ENCODE data around the gene DPYSL4.

Gene DPYSL4

DNA sequence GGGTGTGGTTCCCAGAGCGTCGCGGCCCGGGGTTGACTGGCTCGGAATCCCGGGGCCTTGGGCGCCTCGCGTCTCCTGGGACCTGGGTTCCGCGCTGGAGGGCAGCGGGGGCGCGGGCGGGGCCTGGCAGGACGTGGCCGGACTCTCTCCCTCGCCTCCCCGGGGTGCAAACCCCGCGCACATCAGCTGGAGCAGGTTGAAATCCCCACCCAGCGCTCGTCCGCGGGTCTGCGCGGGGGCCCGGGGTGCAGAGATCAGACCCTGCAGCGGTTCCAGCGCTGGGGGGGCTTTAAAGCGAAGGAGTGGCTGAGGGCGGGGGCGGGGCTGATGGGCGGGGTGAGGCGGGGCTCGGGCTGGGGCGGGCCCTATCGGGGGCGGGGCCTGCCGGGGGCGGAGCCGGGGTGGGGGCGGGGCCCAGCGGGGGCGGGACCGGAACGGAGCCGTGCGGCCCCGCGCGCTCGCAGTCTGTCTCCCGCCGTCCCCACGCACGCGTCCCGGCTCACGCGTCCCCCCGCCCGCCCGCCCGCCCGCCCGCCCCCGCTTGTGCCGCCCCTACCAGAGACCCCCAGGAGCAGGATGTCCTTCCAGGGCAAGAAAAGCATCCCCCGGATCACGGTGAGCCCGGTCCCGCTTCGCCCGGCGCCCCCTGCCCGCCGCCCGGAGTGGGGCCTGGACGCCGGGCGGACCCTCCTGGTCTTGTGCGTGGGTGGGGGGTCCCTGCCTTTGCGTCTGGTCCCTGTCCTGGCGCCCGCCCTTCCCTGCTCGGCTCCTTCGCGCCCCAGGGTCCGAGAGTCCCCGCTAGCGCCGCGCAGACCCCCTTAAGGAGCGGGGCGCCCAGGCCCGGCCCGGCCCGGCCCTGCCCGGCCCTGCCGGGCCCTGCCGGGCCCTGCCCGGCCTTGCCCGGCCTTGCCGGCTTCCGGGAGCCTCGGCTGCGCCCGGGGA lies at the start of gene DPYSL4:
Gene DPYSL4 (plus strand): TSS at position 461 of the 942 bp plus-strand sequence. CDS start 116 bp downstream, at position 577.
- DNase-seq = peak; percentile 56

DNA sequence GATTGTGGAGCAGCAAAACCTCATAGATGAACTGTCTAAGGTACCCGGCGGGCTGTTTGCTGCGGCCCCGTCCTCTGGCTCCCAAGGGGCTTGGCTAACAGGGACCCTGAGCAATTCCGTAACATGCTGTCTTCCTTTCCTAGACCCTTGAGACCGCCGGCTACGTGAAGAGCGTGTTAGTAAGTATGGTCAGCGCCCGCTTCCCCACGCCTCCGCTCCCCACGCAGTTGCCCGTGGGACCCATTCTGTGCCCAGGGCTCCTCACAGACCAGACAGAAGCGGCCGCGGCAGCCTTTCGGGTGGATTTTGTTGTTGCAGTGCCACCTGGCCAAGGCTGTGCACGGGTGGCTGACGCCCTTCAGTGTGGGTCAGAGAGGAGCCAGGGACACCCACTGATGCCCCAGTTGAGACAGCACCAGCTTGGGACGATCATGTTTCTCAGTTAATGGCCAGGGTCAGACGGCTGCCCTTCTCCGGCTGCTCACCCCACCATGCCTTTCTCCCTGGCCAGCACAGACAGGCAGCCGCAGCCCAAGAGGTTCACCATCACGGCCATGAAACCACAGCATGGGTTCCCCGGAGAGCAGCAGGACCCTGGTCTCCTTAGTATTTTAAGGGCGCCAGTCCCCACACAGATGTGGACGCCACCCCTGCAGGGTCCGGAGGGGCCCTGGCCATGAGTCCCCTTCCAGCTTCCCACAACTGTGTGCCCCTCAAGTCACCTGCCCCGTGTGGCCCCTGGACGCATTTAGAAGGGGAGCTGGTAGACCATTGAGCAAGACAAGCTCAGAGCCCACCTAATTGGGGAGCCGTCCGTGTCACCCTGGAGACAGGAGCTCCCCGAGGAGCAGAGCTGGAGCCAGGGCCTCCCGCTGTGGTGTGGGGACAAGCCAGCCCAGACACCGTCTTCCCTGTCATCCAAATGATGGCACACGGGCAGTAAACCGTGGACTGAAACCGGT lies 49.4 kb upstream of the DPYSL4 start:
- DNase-seq = no peak

DNA sequence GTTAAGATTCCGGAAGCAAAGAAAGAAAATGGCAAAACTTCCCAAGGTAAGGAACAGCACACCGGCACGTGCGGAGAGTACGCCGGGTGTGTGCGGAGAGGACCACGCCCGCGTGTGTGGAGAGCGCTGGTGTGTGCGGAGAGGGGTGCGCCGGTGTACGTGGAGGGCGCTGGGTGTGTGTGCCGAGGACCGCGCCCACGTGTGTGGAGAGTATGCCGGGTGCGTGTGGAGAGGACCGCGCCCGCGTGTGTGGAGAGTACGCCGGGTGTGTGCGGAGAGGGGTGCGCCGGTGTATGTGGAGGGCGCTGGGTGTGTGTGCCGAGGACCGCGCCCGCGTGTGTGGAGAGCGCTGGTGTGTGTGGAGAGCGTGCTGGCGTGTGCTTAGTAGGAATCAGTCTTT lies 48.6 kb upstream of the DPYSL4 start:
- DNase-seq = no peak

DNA sequence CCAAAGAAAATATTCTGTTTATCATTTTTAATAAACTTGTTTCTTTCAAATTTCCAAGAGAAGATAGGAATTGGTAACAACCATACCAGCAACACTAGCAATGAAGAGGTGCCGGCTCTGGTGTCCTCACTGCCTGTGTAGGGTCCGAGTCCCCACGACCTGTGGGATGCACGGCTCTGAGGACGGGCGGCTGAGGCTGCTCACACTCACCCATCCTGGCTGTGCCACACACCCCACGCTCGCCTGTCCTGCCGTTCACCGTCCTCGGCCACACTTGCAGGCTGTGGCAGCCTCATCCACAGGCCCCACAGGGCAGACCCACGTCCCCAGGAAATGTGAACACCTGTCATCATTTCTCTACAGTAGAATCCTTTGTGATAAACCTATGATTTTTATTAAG lies 48.2 kb upstream of the DPYSL4 start:
- no peak for DNase-seq

DNA sequence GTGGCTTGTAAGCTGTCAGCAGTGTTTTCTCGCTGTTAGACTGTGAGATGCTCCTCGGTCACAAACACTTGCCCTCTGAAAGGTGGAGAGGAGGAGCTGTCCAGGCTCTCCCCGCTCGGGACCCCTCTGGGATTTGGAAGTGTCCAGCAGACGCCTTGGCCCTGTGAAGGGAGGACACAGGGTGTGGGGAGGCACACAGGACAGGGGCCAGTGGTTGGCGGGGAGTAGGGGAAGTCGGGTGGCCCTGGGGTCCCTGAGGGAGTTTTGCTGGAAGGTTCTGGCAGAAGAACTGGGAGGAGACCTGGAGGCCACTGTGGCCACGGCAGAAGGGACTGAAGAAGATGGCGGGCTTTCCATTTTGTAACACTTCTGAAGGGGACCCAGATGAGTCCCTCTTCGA lies 47.2 kb upstream of the DPYSL4 start:
- DNase-seq = no peak

DNA sequence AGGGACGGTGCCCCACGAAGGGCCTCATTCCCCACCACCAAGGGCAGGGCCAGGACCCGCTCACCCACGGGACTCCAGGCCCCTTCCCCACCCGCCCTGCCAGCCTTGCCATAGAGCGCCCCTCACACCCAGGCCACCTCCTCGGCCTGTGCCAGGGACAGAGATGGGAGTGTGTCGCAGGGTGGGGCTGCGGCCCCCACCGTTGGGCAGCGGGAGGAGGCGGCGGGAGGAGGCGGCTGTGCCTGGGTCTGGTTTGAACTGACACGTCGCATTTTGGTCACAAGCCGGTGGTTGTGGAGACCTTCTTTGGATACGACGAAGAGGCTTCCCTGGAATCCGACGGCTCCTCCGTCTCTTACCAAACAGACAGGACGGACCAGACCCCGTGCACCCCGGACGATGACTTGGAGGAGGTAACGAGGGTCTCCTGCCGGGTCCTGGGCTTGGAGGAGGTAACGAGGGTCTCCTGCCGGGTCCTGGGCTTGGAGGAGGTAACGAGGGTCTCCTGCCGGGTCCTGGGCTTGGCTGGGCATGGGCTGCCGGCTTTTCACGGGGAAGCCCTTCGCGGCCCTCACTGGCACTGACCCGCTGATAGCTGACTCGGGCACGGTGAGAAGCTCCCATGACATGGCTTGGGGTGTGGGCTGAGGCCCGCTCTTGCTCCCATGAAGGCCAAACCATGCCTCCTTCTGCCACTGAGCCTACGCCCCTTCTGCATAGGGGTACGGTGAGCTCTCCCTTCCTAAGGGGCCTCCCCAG lies 46.4 kb upstream of the DPYSL4 start:
- DNase-seq = no peak

DNA sequence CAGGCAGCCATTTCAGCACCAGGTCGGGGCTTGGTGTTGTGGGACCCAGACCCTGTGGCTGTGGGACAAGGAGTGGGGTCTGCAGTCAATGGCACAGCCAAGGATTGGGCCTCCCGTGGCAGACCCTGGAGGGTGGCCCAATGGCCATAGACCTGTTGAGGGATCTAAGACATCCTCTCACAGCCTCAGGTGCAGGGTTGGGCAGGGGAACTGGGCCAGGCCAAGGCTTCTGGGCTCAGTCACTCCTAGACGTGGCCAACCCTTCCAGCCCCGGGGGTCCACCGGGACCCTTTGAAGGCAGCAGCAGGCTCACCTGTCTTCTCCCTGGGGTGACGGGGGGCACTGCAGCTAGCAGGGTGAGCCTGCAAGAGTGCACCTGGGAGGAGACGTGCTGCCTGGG lies 45.7 kb upstream of the DPYSL4 start:
- DNase-seq = no peak

DNA sequence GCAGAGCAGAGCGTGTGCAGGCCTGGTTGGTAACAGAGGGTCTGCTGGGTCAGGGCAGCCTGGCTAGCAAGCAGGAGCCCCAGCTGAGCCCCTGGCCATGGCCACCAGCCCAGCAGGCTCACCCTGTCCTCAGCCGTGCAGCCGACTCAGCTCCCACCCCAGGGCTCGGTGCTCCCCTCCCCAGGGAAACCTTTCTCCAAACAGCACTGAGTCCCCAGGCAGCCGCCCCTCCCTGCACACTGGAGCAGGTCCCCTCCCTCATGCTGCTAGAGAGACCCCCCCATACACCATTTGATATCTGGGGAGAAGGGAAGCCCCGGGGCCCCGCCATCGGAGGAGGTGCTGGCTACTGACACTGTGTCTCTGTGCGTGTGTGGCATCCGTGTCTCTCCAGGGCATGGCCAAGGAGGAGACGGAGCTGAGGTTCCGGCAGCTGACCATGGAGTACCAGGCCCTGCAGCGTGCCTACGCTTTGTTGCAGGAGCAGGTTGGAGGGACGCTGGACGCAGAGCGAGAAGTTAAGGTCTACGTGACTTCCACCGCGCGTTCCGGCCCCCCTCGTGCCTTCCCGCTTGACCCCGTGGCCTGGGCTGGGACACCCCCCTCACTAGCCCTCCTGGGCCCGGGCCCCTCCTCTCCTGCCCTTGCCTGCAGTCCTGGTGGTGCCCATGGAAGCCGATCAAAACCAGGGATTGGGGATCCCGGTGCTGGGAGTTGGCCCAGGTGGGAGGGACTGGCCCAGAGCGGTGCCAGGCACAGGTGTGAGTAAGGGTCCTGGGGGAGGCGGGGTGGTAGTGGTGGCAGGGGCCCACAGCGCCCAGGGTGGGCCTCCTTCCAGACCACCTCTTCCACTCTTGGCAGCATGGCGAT lies 45.0 kb upstream of the DPYSL4 start:
- DNase-seq = no peak

DNA sequence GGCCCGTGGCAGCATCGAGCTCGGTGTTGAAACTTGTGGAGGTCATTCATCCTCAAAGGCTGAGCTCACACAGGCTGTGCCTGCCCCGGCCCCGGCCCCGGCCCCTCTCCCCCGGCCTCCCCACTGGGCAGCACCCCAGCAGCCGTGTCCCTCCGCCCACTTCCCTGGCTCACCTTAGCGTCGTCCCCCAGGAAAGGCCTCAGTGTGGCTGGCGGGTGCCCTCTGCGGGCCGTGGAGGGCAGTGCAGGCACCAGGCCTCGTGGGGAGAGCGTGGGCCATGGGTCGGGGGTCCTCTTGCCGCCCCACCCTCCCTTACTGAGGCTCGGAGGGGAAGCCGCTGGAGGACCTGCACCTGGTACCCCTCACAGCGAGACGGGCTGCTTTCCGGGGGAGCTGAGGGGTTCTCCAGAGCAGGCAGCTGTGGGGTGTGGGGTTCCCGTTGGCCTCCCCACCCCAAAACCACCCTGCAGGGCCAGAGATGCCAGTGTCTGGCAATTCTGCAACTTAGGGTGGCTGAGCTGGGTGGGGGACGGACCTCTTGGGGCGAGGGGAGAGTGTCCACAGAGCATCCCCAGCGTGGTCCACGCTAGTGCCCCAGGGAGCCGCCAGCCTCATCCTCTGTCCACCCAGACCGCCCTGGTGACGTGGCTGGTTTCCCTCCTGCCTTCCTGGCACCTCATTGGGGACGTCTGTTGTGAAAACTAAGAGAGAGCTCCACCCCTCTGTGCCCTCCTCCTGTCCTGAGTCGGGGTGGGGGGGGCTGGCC lies 44.2 kb upstream of the DPYSL4 start:
- peak; percentile 68 for DNase-seq

DNA sequence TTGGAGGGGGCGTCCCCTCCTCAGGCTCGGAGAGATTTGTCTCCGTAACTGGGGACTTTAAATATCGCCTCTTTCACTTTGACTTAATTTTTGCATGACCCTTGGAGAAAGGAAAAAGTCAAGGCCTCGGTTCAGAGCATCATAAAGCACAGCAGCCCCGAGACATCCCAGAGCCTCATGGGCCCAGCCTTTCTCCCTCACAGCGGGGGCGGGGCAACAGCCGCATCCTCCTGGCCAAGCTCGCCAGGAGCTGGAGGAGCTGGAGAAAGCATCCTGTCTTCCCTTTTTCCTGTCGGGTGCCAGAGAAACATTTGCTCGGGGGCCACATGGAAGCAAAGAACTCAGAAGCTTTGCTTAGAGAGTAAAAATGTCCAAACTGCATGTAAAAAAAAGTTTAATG lies 43.6 kb upstream of the DPYSL4 start:
- DNase-seq = no peak

DNA sequence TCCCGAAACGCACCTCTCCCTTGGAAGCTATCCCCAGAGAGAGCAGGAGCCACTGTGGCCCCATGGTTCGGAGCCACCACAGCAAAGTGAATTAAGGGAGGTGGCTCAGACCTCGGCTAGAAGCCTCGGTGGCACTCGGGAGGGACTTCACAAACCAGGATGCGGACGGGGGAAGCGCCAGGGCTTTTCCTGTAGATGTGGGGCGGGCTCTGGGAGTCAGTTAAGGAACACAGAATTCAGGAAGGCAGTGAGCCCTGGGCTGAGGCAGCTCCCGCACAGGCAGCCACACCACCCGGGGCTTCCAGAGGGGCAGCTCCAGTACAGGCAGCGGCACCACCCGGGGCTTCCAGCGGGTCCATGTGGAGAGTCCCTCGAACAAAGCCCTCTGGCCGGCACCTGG lies 42.7 kb upstream of the DPYSL4 start:
- no peak for DNase-seq

DNA sequence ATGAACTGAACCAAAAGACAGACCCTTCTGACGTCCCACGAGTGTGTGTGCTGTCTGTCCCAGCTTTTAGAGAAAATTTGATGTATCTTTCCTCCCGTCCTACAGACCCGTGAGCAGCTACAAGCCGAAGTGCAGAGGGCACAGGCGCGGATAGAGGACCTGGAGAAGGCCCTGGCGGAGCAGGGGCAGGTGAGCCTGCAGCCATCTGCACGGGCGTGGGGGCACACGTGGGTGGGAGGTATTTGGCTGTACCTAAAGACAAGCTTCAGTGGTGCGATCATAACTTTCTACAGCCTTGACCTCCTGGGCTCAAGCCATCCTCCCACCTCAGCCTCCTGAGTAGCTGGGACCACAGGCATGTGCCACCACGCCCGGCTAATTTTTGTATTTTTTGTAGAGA lies 41.7 kb upstream of the DPYSL4 start:
- DNase-seq = no peak

DNA sequence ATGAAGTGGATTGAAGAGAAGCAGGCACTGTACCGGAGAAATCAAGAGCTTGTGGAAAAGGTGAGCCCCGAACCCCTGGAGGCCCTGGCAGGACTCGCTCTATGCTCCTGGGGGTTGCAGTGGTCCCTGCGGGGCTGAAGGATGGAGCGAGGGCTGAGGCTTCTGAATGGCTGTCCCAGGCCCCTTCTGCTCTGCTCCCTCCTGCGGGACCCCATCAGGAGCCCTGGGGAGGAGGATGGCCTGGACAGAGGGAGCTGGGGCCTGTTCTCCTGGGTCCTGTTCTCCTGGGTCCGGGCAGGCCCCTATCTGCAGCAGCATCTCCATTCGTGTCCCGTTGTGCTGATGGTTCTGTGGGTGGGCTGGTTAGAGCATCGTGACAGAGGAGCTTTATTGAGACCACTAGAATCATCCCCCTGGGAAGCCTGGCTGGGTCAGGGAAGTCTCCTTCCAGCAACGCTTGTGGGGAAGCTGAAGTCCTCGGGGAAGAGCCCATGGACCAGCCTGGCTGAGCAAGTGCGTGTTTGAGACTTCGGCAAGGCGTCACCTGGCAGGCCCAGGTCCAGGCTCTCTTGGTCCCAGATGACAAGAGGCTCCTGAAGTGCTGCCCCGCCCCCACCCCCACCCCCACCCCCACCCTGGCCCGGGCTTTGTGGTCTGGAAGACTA lies 41.1 kb upstream of the DPYSL4 start:
- DNase-seq = no peak

DNA sequence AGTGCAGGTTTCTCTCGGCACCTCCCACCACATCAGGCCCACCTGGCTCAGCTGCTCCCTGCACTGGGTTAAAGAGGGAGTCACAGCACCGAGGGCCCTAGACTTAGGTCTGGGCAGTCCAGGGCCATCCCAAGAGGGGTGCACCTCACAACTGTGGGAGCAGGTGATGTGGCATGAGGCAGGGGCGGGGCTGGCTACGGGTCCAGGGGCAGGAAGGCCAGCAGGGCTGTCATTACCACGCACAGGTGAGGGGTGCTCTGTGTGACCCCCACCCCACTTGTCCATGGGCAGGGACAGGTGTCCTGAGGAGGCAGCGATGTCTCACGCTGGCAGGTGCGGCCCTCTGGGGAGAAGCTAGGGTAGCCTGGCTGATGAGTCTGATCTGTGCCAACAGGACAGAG lies 40.5 kb upstream of the DPYSL4 start:
- DNase-seq = no peak

DNA sequence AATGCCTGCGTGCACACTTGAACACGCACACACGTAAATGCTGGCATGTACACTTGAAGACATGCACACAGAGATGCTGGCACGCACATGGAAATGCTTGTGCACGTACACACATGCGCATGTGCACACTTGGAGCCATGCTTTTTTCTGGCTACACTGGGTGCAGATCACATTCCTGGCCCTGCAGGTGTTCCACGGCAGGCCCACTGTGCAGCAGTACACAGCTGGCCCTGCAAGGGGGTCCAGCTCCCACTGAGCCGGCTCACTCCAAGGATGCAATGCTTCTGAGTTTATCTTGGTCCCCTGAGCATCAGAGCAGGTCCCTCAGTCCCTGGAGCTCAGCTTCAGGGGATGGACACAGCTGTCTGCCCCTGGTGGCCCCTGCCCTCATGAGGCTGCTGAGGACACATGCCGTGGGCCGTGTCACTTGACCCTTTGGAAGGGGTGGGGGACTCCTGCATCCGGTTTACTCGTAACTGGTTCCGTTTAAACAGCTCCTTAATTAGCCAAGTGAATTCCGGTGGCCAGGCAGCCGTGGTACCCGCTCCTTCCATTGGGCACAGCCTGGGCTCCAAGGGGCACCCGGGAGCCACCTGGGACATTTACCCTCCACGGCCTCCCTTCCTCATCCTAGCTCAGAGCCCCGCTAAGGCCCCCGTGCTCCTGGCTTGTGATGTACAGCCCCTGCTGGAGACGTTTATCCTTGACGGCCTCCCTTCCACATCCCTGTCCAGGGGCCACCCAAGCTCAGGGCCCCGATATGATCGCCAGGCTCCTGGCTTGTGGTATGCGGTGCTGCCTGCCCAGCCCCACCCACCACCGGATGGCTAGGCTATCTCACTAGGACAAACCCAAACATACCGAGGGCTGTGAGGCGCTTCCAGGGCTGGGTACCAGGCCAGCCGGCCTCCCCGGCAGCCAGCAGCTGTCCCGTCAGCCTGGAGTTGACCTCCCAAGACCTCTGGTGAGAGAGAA lies 39.5 kb upstream of the DPYSL4 start:
- DNase-seq = no peak

DNA sequence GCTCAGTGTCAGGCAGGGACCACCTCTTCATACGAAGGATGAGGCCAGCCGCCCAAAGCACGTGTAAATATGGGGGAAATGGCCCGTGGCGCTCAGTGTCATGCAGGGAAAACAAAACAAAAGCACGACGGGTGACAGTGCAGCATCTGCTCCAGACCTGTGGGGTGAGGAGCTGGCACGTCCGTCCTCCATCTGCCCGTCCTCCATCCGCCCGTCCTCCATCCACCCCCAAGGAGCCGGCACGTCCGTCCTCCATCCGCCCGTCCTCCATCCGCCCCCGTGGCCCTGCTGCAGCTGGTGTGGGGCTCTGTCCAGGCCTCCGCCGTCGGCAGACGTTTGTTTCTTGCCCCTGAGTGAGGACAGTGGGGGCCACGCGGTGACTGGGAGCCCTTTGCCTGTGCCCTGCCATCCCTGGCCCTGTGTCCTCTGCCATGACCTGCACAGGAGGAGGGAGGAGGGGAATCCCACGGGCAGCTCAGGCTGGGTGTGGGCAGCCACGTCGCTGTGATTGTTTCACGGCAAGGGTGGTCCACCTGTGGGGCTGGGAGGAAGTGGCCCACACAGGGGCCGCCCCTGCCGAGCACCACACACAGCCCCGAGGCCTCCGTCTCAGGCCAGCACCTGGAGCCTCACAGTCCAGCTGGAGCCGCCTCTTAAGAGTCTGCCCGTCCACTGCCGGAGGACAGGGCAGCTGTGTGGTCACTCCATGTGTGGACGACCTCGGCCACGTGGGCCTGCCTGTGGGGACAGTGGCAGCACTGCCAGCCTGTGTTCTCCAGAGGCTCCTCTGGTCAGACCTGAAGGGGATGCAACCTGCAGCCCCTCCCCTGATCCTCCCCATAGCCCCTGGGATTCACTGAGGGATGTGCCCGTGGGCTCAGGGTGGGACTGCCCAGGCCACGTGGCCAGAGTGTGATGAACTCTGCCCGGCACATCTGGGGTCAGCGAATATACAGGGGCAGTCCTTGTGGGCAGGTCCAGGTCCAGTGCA lies 38.2 kb upstream of the DPYSL4 start:
- no peak for DNase-seq

DNA sequence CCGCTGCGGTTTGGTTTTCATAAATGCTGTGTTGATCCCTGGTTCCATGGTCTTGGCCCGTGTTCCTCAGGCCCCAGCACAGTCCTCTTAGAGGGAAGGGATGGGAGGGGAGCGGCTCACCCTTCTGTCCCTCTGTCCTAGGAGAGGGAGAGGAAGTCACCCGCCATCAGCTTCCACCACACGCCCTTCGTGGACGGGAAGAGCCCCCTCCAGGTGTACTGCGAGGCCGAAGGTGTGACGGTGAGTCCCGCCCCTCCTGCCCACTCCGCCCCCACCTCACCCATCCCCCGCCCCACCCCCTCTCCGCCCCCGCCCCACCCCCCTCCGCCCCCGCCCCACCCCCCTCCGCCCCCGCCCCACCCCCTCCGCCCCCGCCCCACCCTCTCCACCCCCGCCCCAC lies 37.5 kb upstream of the DPYSL4 start:
- no peak for DNase-seq

DNA sequence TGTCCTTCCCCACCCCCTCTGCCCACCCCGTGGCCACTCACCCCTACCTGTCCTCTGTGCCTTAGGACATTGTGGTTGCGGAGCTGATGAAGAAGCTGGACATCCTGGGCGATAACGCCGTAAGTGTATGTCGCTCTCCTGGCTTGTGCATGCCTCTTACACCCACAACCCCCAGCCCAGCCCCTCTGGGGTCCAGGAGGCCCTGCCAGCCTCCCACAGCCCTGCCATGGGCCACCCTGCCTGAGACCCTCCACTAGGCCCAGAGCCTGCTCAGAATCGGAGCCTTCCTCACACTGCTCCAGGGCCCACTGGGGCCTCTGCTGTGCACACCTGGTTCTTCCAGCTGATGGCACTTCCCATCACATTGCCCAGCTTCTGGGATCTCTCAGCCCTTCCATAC lies 36.8 kb upstream of the DPYSL4 start:
- DNase-seq = no peak

Measured in CD4-positive, alpha-beta T cell treated with Interleukin-17A for 4 hours (primary cell).